Hindlimb muscle (tissue), 1 donor: Measurements from ENCODE around the gene OR4D9. TPM values are rescaled to one million over a fixed set of nuclear protein-coding genes. Genes with fewer than 3 reads are reported as not detected.
"Not testable (repeated sequence)": the region's sequence is repeated elsewhere in the genome, so short reads cannot be mapped to it uniquely, and the experiment has no call there.

Experiments used
- DNase-seq: peaks from one replicate; pipeline ENCODE4 v3.0.0-alpha.2; 2013
- polyA plus RNA-seq: library from polyadenylated mRNA; unstranded; fragments of 120-200 nt; gene quantifications from one replicate; pipeline ENCODE4 v1.2.1, GENCODE V29; 2013; ENCODE audit not compliant: insufficient read length

The OR4D9 gene
- 0.09 TPM for polyA plus RNA-seq

DNA sequence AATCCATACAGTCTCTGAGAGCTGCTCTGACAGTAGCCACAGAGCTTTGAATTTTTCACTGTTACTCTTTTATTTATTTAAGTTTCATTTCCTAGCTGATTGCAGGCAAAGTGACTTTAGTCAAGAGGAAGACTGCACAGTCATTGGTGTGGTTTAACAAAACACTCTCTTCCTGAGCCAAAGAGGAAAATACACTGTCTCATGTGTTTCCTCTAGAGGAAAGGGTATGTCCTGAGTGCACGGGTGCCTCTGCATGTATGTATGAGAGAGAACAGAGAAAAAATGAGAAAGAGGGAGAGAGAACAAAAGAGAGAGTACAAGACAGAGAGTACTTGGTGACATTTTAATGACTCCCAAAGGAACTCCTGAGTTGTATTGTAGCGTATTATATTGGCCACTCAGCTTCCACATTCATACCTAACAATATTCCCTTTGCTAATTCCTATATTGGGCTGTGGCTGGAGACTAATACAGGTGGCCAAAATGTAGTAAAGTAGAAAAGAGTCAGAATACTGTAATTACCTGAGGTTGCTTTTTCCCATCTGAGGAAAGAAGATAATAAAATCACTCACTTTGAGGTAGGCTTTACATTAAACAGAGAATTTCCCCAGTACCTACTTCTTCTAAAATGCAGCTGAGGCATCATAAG lies at the start of gene OR4D9:
OR4D9 (plus strand) TSS at position 599 of the 649 bp plus-strand sequence. CDS start 3,374 bp downstream, outside the sequence.
- no peak for DNase-seq

DNA sequence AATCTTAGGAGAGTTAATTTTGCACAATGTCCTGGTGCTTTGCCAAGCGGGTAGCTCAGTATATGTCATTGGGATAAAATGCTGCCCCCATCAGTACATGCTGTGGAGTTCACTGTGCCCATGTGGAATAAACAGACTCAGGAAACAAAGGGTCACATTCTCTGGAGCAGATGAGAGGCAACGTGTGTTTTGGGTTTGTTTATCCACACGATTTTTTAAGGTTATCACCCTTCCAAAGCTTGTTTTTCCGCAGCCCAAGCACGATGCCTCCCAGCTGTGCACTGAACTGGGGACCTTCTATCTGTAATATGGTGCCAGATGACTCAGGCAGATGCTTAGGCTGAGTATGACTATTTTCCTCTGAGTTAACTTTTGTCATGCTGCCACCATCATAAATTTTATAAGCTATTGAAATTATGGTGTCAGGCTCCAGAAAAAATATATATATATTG lies 48.1 kb upstream of the OR4D9 start:
- DNase-seq = peak; percentile 49

- no peak for DNase-seq
Measured at GRCh38 chr11:59473015-59473414, 38.3 kb upstream of the OR4D9 start, which contains the start of gene OR4D10. Gene OR4D10 (plus strand): TSS chr11:59473315. CDS start chr11:59477430, 4,115 bp downstream.

DNA sequence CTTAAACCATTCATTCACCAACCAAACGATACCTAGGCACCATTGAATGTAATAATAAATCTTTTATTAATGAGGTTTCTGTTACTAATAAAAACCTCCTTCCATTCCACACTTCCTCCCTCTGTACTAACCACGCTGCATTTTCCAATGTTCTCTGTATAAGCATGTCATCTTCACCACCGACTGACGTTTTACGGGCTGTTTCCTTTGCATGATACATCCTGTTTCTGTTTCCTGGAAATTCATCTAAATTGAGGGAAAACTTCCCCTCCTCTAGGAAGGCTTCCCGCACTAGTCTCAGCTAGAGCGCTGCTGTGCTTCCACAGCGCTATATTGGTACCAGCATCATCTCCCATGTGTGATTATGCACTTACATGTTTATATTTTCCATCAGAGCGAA lies 36.2 kb upstream of the OR4D9 start:
- no peak for DNase-seq

DNA sequence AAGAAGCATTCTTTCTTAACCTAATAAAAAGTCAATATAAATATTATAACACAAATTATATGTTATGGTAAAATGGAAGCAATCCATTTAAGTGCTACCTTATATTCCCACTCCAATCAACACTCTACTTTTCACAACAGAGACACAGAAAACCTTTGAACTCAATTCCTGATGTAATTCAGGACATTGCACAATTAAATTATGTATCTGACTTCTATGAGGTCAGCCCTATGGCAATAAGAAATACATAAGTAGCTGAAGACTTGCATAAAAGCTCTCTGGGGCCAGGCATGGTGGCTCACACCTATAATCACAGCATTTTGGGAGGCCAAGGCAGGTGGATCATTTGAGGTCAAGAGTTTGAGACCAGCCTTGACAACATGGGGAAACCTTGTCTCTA lies 31.4 kb upstream of the OR4D9 start:
- DNase-seq = no peak

DNA sequence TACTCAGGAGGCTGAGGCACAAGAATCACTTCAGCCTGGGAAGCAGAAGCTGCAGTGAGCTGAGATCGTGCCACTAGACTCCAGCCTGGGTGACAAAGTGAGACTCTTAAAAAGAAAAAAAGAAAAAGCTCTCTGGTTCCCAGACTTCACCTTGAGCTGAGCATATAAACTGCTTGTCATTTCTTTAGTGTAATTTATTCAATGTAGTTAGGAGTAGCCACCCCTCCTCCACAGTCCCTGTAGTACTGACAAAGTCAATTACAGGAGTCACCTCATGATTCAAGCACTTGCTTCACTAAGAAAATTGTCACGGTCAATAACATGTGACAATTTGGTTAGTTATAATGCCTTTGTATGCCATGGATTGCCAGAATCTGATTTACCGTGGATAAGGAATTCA lies 31.0 kb upstream of the OR4D9 start:
- no peak for DNase-seq

- DNase-seq = no peak
Measured at GRCh38 chr11:59501931-59502330, 9.4 kb upstream of the OR4D9 start.

- no peak for DNase-seq
Measured at GRCh38 chr11:59503276-59503675, 8.1 kb upstream of the OR4D9 start, which contains the start of gene OR4D11. Gene OR4D11 (plus strand): TSS chr11:59503576. CDS start chr11:59503576, 0 bp downstream.

- DNase-seq = no peak
Measured at GRCh38 chr11:59511675-59512074, 336 bp downstream of the OR4D9 start.

GRCh38 chr11:59520139-59520538 lies 8.8 kb downstream of the OR4D9 start:
- not testable (repeated sequence) for DNase-seq

DNA sequence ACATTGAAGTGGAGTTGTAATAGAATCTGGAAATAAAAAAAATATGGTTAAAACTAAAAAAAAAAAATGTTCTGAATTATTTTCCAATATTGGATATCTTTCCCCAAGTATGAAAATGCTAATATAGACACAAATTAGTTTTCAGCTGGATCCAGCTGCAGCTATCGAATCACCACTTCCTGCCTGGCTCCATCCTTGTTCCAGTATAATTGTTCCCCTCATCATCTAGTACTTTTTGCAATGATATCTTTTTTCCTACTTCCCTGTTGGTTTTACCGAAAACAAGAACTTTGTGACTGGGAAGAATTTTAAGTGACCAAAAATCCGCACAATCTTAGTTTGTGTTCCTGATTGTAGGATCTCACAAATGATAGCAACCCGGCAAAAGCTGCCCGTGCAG lies 9.4 kb downstream of the OR4D9 start:
- DNase-seq = no peak

GRCh38 chr11:59523541-59523940 lies 12.2 kb downstream of the OR4D9 start:
- no peak for DNase-seq

DNA sequence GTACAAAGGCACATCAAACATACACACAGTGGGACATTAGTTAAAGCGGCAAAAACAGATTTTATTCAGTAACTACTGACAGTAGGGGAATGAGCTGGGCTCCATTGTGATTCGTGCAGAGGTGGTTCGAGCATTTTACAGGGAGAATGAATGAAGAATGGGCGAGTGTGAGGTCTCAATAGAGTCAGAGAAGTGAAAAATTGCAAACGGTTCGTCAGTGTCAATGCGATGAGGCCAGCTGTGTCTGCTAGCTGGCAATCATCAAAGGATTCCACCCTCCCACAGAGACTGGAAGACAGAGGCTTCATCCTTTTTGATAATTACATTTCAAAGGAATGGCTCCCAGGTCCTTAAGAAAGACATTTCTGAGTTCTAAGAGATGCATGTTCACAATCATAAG lies 17.4 kb downstream of the OR4D9 start:
- no peak for DNase-seq

- no peak for DNase-seq
Measured at GRCh38 chr11:59532620-59533019, 21.3 kb downstream of the OR4D9 start.

DNA sequence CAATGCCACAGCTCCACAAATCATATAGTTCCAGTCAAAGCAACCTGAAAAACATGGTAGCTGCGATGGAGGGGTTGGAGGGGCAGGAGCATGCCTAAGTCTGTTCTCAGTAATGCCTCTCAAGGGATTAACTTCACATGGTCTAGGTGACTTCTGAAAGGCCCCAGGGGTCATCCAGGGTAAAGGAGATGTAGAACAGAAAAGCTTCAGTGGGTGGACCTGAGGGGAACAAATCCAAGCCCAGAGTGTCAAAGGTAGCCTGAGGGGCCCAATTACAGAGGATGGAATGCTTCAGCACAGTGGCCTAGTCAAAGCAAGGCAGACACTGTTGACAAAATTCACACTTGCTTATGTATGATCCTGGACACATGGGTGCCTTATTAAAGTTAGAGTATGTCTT lies 23.3 kb downstream of the OR4D9 start:
- DNase-seq = no peak

- DNase-seq = no peak
Measured at GRCh38 chr11:59542142-59542810, 30.9 kb downstream of the OR4D9 start.

GRCh38 chr11:59543713-59544112 lies 32.4 kb downstream of the OR4D9 start:
- DNase-seq = not testable (repeated sequence)

DNA sequence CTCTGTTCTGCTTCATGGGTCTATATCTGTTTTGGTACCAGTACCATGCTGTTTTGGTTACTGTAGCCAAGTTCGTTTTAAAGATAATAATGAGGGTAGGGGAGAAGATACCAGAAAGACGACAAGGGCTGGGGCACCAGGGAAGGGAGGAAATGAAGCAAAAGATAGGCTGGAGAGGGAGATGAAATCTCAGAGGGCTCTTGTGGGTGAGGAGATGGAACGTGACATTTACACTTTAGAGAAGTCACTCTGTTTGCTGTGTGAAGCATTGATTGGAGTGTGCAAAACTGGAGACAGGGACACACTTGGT lies 33.5 kb downstream of the OR4D9 start:
- DNase-seq = no peak

DNA sequence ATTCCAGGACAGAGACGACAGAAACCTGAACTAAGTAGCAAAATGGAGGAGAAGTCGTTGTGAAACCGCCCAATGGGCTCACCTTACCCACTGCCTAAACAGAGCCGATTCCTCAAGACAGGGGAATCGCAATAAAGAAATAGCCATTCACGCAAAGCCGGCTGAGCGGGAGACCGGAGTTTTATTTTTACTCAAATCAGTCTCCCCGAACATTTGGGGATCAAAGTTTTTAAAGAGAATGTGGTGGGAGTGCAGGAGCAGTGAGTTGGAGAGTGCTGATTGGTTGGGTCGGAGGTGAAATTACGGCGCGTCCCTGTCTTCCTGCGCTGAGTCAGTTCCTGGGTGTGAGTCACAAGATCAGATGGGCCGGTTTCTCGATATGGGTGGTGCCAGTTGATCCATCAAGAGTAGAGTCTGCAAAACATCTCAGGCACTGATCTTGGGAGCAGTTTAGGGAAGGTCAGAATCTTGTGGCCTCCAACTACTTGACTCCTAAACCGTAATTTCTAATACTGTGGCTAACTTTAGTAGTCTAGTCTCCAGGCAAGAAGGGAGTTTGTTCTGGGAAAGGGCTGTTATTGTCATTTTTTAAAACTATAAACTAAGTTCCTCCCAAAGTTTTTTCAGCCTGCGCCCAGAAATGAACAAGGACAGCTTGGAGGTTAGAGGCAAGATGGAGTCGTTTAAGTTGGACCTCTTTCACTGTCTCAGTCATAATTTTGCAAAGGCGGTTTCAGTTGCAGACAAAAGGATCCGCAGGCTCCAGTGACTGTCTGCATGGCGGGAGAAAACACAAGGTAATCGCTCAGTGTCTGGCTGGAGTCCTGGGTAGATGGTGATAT lies 34.1 kb downstream of the OR4D9 start:
- DNase-seq = no peak

DNA sequence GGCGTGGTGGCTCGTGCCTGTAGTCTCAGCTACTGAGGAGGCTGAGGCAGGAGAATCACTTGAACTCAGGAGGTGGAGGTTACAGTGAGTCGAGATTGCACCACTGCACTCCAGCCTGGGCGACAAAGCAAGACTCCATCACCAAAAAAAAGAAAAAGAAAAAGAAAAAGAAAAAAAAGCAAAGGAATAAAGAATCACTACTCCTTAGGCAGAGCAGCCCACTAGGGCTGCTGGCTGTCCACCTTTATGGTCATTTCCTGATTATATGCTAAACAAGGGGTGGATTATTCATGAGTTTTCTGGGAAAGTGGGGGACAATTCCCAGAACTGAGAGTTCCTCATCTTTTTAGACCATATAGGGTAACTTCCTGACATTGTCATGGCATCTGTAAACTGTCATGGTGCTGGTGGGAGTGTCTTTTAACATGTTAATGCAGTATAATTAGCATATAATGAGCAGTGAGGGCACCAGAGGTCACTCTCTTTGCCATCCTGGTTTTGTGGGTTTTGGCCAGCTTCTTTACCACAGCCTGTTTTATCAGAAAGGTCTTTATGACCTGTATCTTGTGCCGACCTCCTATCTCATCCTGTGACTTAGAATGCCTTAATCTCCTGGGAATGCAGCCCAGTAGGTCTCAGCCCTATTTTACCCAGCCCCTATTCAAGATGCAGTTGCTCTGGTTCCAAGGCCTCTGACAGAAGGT lies 36.4 kb downstream of the OR4D9 start:
- DNase-seq = not testable (repeated sequence)

- DNase-seq = no peak
Measured at GRCh38 chr11:59548309-59548656, 36.9 kb downstream of the OR4D9 start.

- DNase-seq = peak; percentile 90
Measured at GRCh38 chr11:59550368-59550841, 39.1 kb downstream of the OR4D9 start.
